ENCODE results near the gene CD151. TPM values are rescaled to one million over a fixed set of nuclear protein-coding genes. Genes with fewer than 3 reads are reported as not detected.

The CD151 gene
- total RNA-seq, 1 experiment from 2014 or later = 190 TPM

DNA sequence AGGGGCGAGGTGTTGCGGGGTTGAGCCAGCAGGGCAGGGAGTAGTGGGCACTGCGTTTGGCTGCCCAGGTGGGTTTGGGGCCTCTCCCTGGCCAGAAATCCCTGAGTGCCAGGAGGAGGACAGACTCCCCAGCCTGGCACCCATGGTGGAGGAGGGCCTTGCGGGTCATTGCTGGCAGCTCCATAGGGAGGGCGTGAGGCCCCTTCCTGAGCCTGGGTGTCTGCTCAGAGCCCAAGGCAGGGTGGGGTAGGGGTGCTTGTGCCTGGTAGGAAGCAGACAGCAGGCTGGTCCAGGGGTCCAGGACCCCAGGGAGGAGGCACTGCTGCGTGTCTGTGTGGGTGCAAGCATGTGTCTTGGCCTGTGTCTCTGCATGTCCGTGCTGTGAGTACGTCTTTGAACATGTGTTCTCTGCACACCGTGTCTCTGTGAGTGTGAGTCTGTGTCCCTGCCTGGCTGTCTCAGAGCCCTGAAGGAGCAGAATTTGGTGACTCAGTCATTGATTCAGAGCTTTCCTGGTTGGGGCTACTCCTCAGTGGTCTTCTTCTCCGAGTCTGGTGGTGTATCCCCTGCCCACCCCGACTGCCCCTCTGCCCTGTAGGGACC, 13.8 kb downstream of the CD151 start:
- no peak overlapping the region for H3K4me3 ChIP-seq (ENCODE audit: insufficient read depth, low read depth, low read length)
- H3K27me3 ChIP-seq (ENCODE audit: control insufficient read depth, insufficient read depth, low read length) = peaks cover 4% of the 10 kb centered on the region
- DNase-seq = no peak
- no peaks in the 10 kb centered on the region for H3K36me3 ChIP-seq (replicated peaks; ENCODE audit: control insufficient read depth, insufficient read depth, low read length)

GRCh38 chr11:847876-848275, 15.1 kb downstream of the CD151 start:
- H3K36me3 ChIP-seq (replicated peaks; ENCODE audit: control insufficient read depth, insufficient read depth, low read length) = no peaks in the 10 kb centered on the region
- DNase-seq = no peak
- H3K4me3 ChIP-seq (ENCODE audit: insufficient read depth, low read depth, low read length) = no peak overlapping the region
- peaks cover 4% of the 10 kb centered on the region for H3K27me3 ChIP-seq (ENCODE audit: control insufficient read depth, insufficient read depth, low read length)

DNA sequence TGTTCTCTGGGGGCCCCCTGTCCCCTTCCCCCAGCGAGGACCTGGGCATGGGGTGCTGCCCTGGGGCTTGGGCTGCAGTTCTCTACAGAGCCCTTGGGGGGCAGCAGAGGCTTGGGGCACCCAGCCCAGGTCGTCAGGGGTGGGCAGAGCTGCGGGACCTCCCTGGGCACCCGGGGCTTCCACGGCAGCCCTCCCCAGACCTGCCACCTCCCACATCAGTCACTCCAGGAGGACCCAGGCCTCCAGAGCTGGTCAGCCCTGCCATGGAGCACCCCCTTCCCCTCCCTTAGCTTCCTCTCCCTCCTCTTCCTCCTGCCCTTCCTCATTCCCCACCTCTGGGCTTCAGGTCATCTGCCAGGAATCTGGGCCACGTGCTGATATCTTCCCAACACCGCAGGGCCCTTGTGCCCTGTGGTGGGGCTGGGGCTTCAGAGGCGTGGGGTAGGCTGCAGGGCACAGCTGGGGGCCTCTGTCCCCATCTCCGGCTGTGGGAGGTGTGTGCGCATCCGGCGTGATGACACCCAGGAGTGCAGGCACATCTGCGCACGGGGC, 15.7 kb downstream of the CD151 start:
- Histone ChIP-seq H3K4me3 (ENCODE audit: insufficient read depth, low read depth, low read length) (no peak overlapping the region; the same call in 1 of the 2 replicates), H3K36me3 (replicated peaks; ENCODE audit: control insufficient read depth, insufficient read depth, low read length) (no peaks in the 10 kb centered on the region), H3K27me3 (ENCODE audit: control insufficient read depth, insufficient read depth, low read length) (peaks cover 4% of the 10 kb centered on the region)
- DNase-seq = peak; percentile 94

DNA sequence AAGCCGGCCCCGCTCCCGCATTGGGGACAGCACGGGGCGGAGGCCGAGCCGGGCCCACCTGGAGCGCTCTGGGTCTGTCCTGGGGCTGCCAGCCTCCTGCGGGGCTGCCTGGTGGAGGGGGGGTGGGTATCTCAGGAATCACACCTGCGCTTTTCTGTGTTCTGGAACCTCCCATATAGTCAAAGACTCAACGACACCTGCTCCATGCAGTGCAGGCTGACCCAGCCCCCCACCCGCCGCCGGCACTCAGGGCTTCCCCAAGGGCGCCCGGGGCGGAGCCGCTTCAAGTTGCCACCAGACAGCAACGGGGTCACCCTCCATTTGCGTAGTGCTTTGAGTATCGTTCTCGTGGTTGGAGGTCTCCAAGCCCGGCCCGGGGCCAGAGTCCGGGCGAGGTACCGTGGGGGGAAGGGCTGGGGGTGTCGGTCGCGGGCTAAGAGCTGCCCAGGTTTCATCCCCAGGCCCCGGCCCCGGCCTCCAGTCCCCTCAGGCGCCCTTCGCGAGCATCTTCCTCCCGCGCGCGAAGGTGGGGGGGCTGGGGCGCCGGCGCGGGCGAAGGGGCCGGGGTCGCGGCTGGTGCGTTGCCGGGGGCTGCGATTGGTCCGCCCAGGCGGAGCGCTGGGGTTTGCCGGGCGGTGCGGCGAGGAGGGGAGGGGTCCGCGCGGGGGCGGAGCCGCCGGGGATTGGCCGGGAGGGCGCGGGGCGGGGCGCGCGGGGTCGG, 16.5 kb downstream of the CD151 start:
- Histone ChIP-seq H3K36me3 (replicated peaks; ENCODE audit: control insufficient read depth, insufficient read depth, low read length) (no peaks in the 10 kb centered on the region), H3K27me3 (ENCODE audit: control insufficient read depth, insufficient read depth, low read length) (peaks cover 4% of the 10 kb centered on the region), H3K4me3 (ENCODE audit: insufficient read depth, low read depth, low read length) (peak overlapping the region; percentile 47)
- peak; percentile 100 for DNase-seq

DNA sequence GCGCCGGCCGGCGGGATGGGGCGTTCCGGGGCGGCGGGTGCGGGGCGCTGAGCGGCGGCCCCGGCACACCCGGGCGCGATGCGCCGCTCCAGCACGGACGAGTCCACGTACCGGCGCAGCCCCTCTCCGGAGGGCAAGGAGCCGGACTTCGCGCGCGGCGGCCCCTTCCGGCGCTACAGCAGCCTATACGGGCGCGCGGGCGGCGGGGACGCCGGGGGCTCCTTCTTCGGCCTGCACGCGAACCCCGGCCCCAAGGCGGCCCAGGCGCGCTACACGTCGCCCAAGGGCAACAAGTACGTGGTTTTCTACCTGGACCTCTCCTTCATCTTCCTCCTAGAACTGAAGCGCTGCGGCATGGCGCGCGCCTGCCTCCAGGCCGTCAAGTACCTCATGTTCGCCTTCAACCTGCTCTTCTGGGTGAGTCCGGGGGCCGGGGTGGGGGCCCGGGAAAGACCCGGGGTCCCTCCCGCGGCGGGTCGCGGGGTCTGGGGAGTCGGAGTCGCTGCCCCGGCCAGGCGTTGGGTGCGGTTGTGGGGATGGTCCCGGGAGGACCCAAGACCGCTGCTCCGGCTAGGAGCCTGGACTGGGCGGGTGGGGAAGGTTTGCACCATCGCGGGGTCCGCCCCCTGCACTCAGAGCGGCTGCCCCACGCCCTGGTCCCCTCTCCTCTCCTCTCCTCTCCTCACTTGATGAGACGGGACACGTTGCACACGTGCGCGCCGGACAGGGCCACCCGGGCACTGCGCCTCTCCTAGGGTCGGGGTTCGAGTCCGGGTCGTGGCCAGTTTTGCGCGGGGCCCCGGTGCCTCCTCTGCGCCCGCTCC, 17.4 kb downstream of the CD151 start:
- Histone ChIP-seq H3K36me3 (replicated peaks; ENCODE audit: control insufficient read depth, insufficient read depth, low read length) (no peaks in the 10 kb centered on the region), H3K4me3 (ENCODE audit: insufficient read depth, low read depth, low read length) (peak overlapping the region; percentile 61), H3K27me3 (ENCODE audit: control insufficient read depth, insufficient read depth, low read length) (peaks cover 4% of the 10 kb centered on the region)
- DNase-seq = peak; percentile 86

- peak overlapping the region; percentile 61 for H3K4me3 ChIP-seq (ENCODE audit: insufficient read depth, low read depth, low read length)
- peak; percentile 94 for DNase-seq
Measured at GRCh38 chr11:850775-851763, 18.3 kb downstream of the CD151 start.

GRCh38 chr11:852762-853161, 20.0 kb downstream of the CD151 start:
- Histone ChIP-seq H3K36me3 (replicated peaks; ENCODE audit: control insufficient read depth, insufficient read depth, low read length) (no peaks in the 10 kb centered on the region), H3K27me3 (ENCODE audit: control insufficient read depth, insufficient read depth, low read length) (peaks cover 4% of the 10 kb centered on the region), H3K4me3 (ENCODE audit: insufficient read depth, low read depth, low read length) (no peak overlapping the region)
- no peak for DNase-seq

More at GRCh38 chr11:850775-851763, 18.3 kb downstream of the CD151 start:
- Histone ChIP-seq H3K36me3 (replicated peaks; ENCODE audit: control insufficient read depth, insufficient read depth, low read length) (no peaks in the 10 kb centered on the region), H3K27me3 (ENCODE audit: control insufficient read depth, insufficient read depth, low read length) (peaks cover 4% of the 10 kb centered on the region)

DNA sequence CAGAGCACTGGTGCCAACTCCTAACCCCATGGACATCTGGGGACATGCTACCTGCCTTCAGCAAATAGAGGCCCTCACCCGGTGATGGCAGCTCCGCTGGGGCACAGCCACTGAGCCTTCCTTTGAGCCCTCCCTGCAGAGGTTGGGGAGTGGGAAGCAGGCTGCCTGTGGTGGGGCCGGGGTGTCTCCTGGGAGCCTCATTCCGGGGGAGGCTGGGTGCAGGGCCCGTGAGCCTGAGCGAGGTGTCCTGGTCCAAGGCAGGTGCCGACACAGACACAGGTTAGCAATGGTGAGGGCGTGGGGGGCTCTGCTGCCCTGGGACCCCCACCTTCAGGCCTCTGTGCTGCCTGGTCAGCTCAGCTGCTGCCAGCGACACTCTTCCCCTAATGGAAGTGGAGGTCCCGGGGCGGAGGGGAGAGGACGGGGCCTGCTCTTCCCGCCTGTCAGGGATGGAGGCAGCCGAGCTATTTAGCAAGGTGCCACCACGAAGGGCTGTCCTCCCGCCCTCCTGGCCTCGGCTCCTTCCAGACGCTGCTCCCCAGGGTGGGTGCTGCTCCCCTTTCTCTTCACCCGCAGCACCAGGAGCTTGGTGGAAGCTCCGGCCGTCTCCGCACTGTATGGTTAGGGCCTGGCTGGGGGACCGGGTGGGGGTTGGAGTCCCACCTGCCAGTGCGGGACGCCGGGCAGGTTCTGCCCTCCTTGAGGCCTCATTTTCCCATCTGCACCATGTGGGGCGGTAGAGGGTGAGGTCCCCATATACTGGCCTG, 21.1 kb downstream of the CD151 start:
- peaks cover 2% of the 10 kb centered on the region; the same call in 1 of the 2 replicates for H3K27me3 ChIP-seq (ENCODE audit: control insufficient read depth, insufficient read depth, low read length)
- H3K4me3 ChIP-seq (ENCODE audit: insufficient read depth, low read depth, low read length) = no peak overlapping the region
- H3K36me3 ChIP-seq (replicated peaks; ENCODE audit: control insufficient read depth, insufficient read depth, low read length) = no peaks in the 10 kb centered on the region
- peak; percentile 73 for DNase-seq

DNA sequence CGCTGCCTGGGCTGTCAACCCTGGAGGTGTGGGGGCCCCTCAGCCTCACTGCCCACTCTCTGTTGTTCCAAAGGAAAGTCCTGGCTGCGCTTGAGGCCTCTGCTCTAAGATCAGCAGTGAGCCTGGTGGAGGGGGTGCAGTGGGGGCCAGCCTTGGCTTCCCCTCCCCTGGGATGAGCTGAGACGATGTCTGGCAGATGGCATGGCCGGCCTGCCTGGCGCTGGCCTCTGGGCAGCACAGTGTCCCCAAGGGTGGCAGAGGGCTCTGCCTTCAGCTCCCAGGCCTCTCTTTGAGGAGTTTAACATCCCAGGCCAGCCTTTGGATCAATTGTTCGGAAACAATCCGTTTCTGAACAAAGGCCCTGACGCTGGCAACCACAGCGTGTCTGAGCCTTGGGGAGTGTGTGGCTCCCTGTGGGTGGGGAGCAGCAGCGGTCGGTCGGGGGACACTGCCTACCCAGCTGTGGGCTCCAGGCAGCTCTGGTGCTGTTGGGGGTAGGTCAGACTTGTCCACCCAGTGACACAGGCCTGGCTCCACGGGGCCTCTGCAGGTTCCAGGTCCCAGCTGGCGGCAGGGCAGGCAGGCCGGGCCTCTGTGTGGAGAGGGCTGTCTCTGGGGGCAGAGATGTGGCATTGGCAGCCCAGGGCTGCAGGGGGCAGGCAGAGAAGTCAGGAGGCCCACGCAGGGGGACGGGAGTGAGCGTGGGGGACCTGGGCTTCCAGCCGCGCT, 22.0 kb downstream of the CD151 start:
- Histone ChIP-seq H3K4me3 (ENCODE audit: insufficient read depth, low read depth, low read length) (no peak overlapping the region), H3K36me3 (replicated peaks; ENCODE audit: control insufficient read depth, insufficient read depth, low read length) (no peaks in the 10 kb centered on the region), H3K27me3 (ENCODE audit: control insufficient read depth, insufficient read depth, low read length) (peaks cover 2% of the 10 kb centered on the region; the same call in 1 of the 2 replicates)
- DNase-seq = peak; percentile 69

DNA sequence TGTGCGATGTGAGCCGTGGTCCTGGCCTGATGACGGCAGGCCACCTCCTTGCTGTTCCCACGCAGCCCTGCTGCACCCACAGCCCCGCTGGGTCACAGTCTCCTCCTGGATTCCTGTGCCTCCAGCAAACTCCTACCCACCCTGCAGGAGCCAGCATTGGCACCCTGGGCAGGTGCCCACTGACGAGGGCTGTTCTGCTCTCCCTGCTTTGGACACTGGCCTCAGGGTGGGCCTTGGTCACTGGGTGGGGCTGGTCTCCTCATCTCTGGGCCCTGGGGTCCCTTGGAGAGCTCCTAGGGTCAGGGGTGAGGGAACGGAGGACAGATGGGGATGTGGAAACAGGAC, 22.6 kb downstream of the CD151 start:
- DNase-seq = no peak
- Histone ChIP-seq H3K36me3 (replicated peaks; ENCODE audit: control insufficient read depth, insufficient read depth, low read length) (no peaks in the 10 kb centered on the region), H3K27me3 (ENCODE audit: control insufficient read depth, insufficient read depth, low read length) (peaks cover 2% of the 10 kb centered on the region; the same call in 1 of the 2 replicates), H3K4me3 (ENCODE audit: insufficient read depth, low read depth, low read length) (no peak overlapping the region)

DNA sequence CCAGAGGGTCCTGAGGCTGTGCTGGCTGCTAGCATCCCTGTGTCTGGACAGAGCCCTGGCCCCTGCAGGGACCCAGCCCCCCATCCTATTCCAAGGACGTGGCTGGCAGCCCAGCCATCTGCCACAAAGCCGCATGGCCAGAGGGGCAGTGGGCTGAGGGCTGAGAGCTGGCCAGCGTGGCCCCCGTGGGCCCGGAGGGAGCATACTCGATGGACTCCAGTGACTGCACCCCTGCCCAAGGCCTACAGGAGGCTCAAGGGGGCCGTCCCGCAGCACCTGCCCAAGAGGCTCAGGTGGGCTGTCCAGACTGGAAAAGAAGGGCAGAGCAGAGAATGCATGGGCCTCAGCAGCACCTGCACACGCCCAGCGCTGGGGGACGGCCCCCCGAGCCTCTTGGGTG, 23.0 kb downstream of the CD151 start:
- H3K27me3 ChIP-seq (ENCODE audit: control insufficient read depth, insufficient read depth, low read length) = no peaks in the 10 kb centered on the region
- peak; percentile 74 for DNase-seq

DNA sequence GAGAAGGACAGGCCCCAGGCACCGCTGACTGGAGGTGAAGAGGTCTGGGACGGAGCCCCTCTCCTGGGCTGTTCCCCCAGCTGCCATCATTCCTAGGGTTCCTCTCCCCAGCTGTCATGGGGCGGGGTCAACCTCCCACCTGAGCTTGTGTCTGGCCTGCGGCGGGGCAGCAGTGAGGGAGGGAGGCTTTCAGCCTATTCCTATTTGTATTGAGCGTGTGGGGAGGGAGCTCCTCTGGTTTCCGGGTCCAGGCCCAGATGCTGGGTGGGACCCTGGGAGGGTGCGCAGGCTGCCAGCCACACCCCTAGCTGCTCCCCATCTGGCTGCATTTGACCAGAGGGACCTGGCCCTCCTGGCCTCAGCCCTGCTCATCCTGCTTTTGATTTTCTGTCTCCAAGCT, 23.6 kb downstream of the CD151 start:
- Histone ChIP-seq H3K4me3 (ENCODE audit: insufficient read depth, low read depth, low read length) (no peak overlapping the region), H3K27me3 (ENCODE audit: control insufficient read depth, insufficient read depth, low read length) (no peaks in the 10 kb centered on the region), H3K36me3 (replicated peaks; ENCODE audit: control insufficient read depth, insufficient read depth, low read length) (no peaks in the 10 kb centered on the region)
- peak; percentile 72 for DNase-seq

More for the DNA sequence above, 23.0 kb downstream of the CD151 start:
- H3K4me3 ChIP-seq (ENCODE audit: insufficient read depth, low read depth, low read length) = no peak overlapping the region
- no peaks in the 10 kb centered on the region for H3K36me3 ChIP-seq (replicated peaks; ENCODE audit: control insufficient read depth, insufficient read depth, low read length)
